Measurements from ENCODE around the gene NUP58.

DNA sequence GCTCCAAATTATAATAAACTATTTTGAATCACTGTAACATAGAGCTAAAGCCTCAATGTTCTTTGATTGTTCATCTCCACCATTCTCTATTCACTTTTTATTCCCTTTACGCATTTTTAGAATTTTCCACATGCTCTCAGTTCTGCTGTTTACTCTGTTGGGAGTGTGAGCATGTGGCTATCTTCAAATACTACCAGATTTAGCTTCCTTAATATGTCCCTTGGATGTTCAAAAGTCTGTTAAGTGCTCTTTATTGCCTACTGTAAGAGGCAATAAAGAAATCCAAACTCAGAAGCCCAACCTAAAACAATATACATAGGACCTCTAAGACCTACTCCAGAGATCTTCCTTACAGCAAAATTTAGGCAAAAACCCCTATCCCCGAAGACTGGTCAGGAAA lies 48.7 kb upstream of the NUP58 start:
- TF ChIP-seq, protein P1, sequence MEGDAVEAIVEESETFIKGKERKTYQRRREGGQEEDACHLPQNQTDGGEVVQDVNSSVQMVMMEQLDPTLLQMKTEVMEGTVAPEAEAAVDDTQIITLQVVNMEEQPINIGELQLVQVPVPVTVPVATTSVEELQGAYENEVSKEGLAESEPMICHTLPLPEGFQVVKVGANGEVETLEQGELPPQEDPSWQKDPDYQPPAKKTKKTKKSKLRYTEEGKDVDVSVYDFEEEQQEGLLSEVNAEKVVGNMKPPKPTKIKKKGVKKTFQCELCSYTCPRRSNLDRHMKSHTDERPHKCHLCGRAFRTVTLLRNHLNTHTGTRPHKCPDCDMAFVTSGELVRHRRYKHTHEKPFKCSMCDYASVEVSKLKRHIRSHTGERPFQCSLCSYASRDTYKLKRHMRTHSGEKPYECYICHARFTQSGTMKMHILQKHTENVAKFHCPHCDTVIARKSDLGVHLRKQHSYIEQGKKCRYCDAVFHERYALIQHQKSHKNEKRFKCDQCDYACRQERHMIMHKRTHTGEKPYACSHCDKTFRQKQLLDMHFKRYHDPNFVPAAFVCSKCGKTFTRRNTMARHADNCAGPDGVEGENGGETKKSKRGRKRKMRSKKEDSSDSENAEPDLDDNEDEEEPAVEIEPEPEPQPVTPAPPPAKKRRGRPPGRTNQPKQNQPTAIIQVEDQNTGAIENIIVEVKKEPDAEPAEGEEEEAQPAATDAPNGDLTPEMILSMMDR (IDR thresholded peaks at IDR 0.05; ENCODE audit: low read depth, low read length, poor library complexity, severe bottlenecking): no peak
- no peak for TF ChIP-seq EZH2phosphoT487 (IDR thresholded peaks at IDR 0.05; ENCODE audit: borderline replicate concordance, low read length)

Data from DOHH2 (cell line).